Measurements from ENCODE around the gene ZNF385C.

GRCh38 chr17:42126836-42127235 is 28.6 kb upstream of the ZNF385C start:
- no peak for TF ChIP-seq POLR2AphosphoS5 (IDR thresholded peaks at IDR 0.05; ENCODE audit: borderline replicate concordance, low read depth, low read length)
- no peak for TF ChIP-seq EZH2 (IDR thresholded peaks at IDR 0.05)
